GM21515 (cell line): ENCODE results near the gene OSBPL1A.

Source experiments
- ATAC-seq: cut with Tn5 transposase; IDR thresholded peaks from one replicate; pipeline ENCODE4 v1.9.1; 2021; ENCODE audit not compliant: unreplicated experiment

Gene OSBPL1A

DNA sequence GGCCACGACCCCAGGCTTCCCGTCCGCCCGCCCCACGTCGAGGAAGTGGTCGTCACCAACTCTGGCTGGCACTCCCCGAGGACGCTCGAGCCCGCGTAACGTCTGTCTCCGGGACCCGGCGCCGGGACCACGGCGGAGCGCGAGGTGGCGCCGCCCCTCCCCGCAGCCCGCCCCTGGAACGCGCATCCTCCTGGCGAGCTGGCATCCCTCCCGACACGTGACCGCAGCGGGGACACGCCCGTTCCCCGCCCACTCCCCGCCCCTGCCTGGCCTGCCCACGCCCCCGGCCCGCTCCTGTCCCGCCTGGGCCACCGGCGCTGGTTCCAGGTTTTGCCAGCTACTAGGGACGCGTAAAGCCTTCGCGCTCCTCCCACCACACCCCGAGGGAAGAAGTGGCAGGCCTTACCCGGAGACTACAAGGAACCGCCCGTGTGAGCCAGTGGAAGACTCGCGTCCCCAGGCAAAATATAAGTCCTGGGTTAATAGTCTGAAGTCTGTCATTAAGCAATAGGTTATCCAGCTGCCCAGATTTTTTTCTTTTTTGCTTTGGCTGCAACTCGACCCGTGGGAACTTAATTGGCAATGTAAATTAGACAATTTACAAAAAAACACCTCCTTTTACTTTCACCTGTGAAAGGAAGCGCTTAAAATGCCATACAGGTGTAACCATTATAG is at the start of gene OSBPL1A:
Gene OSBPL1A (minus strand): TSS at position 131 of the 675 bp plus-strand sequence. CDS start 20,291 bp downstream, outside the sequence.
- ATAC-seq: no peak

GRCh38 chr18:24446953-24447538 is 49.4 kb upstream of the OSBPL1A start:
- ATAC-seq: no peak

GRCh38 chr18:24446453-24446852 is 48.8 kb upstream of the OSBPL1A start:
- ATAC-seq: no peak

DNA sequence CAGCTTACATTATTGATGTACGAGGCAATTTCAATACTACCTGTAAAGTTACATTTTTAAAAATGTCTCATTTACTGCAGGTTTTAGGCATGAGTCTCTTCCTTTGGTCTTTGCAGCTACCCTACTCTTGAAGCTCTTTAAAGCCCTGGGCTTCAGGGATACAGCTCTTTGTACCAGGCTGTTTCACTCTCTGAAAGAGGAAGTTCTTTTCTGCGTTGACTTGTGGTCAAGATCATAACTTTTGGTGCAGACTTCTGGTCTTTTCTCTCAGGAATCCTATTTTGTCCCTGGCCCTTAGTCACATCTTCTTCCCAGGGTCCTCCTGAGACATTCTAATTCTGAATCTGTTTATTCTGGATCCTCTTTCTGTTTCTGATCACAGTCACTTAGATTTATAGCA is 46.2 kb upstream of the OSBPL1A start:
- ATAC-seq: peak; percentile 73

GRCh38 chr18:24436939-24437338 is 39.3 kb upstream of the OSBPL1A start:
- ATAC-seq: no peak

GRCh38 chr18:24432618-24433017 is 35.0 kb upstream of the OSBPL1A start:
- no peak for ATAC-seq

- ATAC-seq: no peak
Measured at GRCh38 chr18:24429188-24429587, 31.6 kb upstream of the OSBPL1A start.

DNA sequence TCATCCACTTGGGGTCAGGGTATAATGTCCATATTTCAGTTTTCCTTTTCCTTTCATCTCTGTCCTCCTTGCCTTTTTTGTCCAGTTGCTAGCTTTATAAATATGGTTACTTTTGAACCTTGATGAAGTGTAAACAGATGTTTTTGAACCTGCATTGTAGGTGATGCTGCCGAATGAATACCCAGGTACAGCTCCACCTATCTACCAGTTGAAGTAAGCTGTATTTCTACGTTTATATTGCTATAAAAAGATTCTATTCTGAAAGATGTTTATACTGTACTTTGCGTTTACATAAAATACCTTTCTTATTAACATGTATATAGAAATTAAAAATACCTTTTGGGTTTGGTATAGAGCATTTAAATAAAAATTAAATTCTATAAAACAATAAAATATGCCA is 31.1 kb upstream of the OSBPL1A start:
- ATAC-seq: no peak

GRCh38 chr18:24427484-24427883 is 29.9 kb upstream of the OSBPL1A start:
- no peak for ATAC-seq

- ATAC-seq: peak; percentile 93
Measured at GRCh38 chr18:24426398-24427294, 29.0 kb upstream of the OSBPL1A start, which contains the start of gene IMPACT. TSS of gene IMPACT (plus strand) at chr18:24426670. CDS start at chr18:24426757, 87 bp downstream.

GRCh38 chr18:24426073-24426397 is 28.4 kb upstream of the OSBPL1A start:
- ATAC-seq: no peak

DNA sequence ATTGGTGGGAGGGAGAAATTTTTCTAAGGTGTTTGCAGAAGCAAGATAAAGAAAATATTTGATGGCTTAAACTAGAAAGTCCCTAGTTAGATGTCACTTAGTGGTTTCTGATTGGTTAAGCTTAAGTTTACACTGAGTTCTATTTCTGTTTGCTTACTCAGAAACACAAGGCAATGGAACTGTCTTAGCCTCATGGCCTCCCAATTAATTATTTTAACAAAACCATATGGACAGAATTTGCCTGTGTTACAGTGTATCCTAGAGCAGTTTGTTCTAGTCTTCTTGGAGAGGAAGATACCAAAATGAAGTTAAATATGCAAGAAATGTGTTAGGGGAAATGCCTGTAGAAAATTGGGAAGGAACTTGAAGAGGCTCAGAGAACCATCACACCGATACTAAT is 24.2 kb upstream of the OSBPL1A start:
- ATAC-seq: no peak

DNA sequence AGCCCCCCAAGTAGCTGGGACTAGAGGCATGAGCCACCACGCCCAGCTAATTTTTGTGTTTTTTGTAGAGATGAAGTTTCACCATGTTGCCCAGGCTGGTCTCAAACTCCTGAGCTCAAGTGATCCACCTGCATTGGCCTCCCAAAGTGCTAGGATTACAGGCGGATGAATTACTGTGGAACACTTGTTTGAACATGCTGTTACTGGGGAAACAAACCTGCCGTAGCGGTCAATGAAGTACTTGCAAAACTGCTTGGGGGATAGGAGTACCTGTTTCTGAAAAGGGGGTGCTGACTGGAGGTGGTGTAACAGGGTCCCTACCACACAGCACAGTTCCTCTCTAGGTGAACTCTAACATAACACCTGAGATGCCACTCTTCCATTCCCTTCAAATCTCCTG is 22.9 kb upstream of the OSBPL1A start:
- no peak for ATAC-seq

- ATAC-seq: no peak
Measured at GRCh38 chr18:24417480-24417879, 19.9 kb upstream of the OSBPL1A start.

DNA sequence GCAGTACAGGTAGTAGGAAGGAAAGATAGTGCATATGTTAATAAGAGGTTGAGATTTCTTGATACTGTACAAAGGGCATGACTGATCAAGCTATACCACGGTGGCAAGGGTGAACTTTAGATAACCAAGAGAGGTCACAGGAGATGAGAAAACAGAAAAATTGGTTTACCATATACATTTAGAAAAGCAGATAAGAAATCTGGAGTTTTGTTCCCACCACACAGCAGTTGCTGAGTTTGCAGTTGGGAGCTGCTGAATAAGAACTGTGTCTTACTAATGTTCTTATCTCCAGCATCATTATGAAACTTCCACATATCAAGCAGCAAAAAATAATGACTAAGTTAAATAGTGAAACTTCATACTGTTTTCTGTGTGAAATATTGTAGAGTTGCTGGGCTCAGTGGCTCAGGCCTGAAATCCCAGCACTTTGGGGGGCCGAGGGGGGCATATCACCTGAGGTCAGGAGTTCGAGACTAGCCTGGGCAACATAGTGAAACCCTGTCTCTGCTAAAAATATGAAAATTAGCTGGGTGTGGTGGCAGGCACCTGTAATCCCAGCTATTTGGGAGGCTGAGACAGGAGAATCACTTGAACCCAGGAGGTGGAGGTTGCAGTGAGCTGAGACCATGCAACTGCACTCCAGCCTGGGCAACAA is 16.9 kb upstream of the OSBPL1A start:
- no peak for ATAC-seq

DNA sequence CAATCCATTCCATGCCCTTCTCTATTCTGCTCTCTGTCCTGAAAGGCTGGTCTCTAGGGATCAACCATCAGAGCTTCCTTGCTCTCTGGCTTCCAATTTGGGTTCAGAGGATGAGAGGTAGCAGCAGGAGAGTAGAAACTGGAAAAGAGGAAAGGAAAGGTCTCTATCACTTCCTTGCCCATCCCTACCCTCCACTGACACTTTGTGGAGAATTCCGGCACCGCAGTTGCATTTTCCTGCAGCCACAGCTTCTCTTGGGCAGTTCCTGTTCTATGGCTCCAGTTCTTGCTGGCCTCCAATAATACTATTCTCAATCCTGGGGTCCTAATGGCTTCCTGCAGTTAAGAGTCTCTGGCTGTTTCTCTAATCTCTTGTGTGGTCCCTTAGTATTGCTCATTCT is 15.5 kb upstream of the OSBPL1A start:
- ATAC-seq: no peak

DNA sequence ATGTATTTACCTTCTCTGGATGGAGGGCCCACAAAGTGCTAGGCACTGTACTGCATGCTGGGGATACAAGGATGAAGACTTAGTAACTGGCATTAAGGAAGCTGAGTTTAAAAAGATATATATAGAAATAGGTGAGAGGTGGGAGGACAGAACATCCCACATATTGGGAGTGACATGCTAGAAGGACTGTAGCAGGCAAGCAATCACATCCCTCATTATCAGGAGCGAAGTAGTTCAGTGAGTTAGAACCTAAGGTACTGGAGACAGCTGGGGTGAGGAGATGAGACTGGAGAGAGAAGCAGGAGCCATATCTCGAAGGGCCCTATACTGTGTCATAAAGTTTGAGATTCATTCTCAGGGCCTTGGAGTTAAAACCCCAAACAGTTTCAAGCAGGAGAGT is 10.9 kb upstream of the OSBPL1A start:
- no peak for ATAC-seq

GRCh38 chr18:24404591-24404990 is 7.0 kb upstream of the OSBPL1A start:
- ATAC-seq: no peak

DNA sequence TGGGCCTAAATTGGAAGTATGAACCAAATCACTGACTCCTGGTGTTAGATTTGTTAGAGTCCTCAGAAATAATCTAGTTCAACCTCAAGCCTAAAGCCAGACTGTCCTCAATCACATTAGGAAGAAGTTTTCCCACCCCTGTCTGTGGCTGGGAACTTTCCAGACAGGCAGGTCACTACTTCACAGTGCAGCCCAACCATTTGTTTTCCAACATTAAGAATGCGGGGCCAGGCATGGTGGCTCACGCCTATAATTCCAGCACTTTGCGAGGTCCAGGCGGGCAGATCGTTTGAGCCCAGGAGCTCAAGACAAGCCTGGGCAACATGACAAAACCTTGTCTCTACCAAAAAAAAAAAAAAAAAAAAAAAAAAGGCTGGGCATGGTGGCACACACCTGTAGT is 5.5 kb upstream of the OSBPL1A start:
- ATAC-seq: no peak

- ATAC-seq: no peak
Measured at GRCh38 chr18:24402209-24402785, 4.7 kb upstream of the OSBPL1A start.

- no peak for ATAC-seq
Measured at GRCh38 chr18:24400587-24400986, 3.0 kb upstream of the OSBPL1A start.
